ENCODE data around the gene PAQR9.
A peak's percentile ranks its signal among the peaks of the same experiment; 100 is the strongest.

Gene PAQR9

DNA sequence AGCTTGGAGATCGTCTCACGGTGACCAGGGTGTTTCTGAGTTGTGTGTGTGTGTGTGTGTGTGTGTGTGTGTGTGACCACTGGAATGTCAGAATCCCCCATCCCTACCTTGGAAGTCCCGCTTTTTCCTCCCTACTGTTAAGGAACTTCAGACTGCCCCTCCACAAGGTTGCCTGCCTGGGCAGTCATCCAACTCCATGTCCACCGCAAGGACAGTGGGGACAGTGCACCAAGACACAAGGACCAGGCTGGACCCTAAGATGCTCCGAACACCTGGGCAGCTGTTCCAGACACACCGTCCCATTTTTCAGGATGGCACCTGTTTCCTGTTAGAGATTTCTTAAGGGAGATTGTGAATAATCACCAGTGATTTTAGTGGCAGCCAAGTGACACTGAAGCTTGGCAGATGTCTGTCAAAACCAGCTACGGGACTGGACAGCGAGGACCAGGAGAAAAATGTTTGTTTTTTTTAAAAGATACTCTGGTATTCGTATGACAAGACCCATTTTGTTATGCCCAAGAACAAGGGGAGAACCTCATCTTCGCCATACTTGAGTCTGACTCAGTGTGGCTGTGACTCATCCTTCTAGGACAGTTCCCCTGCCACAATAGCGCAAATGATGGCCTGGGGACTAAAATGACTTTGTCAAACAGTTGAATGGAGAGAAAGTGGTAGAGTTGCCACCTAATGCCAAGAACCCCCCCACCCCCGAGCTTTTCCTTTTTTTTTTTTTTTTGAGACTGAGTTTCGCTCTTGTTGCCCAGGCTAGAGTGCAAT is 15.5 kb downstream of the PAQR9 start:
- DNase-seq = no peak

DNA sequence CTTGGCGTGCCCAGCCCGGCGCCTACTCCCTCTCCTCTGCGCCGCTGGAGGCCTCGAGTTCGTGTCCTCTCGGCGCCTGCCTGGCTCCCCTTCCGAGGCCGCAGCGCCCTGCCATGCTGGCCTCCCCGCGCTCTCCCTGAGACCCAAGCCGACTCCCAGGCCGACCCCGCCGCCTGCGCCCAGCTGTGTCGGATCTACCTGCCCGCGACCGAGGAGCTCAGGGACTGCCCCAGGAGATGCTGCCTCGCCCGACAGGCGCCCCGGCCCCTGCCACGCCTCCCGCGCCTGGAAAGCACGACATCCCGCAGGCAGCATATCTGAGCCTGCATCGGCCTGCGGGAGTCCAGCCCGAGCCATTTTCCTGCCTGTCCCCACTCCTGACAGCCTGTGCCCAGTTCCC is 16.1 kb downstream of the PAQR9 start:
- no peak for DNase-seq

DNA sequence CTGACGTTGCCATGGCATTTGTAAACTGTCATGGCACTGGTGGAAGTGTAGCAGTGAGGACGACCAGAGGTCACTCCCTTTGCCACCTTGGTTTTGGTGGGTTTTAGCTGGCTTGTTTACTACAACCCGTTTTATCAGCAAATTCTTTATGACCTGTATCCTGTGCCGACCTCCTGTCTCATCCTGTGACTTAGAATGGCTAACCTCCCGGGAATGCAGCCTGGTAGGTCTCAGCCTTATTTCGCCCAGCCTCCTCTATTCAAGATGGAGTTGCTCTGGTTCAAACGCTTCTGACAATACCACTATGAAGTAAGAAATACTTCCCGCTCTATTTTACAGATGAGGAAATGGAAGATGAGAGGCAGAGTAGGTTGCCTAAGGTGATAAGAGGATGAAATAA is 16.6 kb downstream of the PAQR9 start:
- DNase-seq = no peak

DNA sequence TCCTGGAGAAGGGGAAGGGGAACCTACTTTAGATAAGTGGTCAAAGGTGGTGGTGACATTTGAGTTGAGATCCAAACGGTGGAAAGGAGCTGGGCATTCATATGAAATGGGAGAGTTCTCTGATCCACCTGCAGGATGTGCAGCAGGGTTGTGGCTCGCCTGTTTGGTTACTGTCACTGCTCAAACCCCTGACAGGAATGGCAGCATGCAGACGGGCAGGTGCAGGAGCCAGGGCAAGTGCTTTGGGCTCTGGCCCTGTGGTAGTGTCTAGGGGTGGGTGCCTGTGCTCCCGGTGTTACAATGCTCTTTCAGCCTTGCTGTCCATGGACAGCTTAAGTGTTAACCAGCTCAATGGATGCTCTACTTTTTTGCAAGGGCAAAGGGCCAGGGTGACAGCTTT is 18.5 kb downstream of the PAQR9 start:
- DNase-seq = no peak

DNA sequence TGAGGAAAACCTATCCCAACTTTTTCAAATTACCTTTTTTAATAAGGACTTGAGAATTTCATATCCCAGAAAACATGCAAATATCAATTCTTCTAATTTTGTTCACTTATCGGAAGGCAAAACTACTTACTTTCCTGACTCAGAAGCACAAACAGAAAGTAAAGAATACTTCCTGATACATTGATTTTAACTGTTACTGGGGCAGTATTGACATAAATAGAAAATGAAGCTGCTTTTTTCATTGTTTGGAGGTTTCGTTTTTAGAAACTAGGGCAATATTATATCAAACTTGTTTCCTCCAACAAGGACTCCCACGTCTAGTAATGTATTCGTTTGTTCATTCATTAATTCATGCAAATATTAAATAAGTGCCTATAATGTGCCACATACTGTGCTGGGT is 19.1 kb downstream of the PAQR9 start:
- no peak for DNase-seq

DNA sequence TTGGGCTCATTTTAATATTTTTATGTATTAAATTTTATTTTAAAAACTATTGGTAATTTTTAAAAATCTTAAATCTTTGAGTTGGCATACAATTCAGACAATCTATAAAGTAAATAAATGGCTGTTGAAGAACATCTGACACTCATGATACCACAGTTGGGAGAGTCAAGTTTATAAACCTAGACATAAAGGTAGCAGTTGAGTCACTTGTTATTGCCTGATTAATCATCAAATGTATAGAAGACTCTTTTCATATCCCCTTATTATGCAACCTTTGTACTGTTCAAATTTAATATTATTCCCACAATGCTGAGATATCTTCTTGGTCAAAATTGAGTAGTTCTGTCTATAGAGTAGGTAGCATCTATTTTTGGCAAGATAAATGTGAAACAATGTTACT is 19.6 kb downstream of the PAQR9 start:
- DNase-seq = no peak

GRCh38 chr3:142943349-142943748 is 20.1 kb downstream of the PAQR9 start:
- no peak for DNase-seq

DNA sequence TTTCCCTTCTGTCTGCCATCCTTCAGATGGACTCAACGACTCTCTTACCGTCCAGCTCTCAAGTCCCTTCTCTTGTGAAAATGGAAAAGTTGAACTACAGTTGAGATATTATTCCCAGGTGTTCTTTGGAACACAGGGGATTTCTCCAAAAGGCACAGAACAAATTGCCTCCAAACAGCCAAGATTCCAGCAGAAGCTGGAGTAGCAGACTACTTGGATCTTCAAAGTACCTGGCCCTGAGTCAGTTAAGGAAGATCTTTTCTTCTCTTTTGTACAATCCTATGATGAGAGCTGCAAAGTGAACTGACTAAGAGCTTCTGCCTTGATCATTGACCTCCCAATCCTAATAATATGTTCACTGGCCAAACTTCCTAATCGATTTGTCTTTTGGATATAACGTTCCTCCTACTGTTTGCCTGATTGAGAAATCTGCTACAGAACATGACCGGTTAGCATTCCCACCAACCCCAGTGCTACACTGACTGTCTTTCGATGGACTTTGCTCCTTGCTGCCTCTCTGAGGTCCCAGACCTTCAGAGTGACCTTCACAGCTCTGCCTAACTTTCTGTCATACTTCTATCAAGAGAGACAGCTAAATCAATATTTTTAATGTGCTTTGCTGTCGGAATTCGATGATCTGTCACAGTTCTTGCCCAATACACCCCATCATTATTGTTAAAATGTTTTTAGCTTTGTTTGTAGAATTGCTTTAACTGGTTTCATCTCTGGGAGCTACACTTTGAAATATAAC is 21.9 kb downstream of the PAQR9 start:
- DNase-seq = no peak

- no peak for DNase-seq
Observed at GRCh38 chr3:142940472-142940871, 23.0 kb downstream of the PAQR9 start.

- DNase-seq = no peak
Observed at GRCh38 chr3:142940000-142940399, 23.5 kb downstream of the PAQR9 start.

- no peak for DNase-seq
Observed at GRCh38 chr3:142935963-142936362, 27.5 kb downstream of the PAQR9 start.

DNA sequence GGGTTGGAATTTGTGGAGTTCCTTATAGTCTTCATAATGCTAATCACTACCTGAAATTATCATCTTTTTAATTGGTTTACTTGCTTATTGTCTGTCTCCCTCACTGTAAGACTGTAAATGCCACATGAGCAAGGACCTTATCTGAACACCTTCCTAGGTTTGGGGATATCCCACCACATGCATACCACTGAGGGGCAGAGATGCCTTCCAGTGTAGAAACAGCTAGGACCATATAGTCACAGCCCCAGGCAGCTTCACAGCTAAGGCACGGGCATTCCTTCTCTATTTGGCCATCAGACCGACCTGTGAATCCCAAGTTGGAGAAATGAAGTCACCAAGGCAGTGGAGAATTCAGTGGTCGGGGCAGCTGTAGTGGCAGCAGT is 28.6 kb downstream of the PAQR9 start:
- DNase-seq = no peak

DNA sequence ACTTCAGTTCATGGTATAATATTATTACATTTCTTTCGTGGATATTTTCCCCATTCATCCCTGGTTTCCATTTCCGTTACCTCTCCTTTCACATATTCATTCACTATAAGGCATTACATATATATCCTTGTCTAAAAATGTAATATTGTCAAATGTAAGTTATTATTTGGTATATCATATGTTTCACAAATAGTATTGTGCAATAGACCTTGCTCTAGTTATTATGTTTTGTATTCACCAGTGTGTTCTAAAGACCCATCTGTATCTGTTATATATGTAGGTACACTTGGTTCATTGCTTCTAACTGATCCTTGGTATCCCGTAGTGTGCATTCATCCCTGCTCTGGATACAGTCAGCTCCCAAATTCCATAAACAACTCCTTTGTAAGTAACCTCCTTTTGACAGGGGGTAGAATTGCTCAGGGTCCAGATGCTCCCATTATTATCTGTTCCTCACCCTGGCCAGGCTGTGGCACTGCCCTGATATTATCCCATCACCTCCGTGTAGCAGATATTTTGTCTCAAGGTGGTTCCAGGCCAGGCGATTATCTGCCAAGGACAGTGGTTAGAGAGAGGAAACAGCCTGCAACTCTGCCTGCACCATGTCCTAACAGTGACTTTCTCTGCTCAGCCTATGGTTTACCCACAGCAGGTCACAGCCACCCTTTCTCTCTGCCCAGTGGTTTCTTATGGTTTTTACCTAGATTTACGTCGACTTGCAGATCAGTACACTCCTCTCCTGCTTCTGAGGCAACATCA is 29.2 kb downstream of the PAQR9 start:
- DNase-seq = no peak

GRCh38 chr3:142931222-142931621 is 32.3 kb downstream of the PAQR9 start:
- no peak for DNase-seq

DNA sequence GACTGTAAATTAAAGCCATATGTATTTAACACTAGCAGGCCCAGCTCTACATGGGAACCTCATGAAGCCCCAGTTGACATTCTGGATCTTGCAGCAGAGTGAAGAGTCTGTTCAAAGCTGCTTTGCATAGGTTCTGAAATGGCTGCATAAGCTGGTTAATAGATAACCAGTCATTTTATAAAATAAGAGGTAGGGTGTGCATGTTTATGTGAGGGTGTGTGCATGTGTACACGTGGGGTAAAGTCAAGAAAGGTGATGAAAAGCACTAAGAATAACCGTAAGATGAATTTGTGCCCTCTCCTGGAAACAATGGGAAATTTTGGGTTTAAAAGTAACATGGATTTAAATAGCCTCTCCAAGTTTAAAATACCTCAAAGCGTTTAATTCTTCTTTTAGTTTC is 33.0 kb downstream of the PAQR9 start:
- no peak for DNase-seq

GRCh38 chr3:142929890-142930289 is 33.6 kb downstream of the PAQR9 start:
- DNase-seq = no peak

DNA sequence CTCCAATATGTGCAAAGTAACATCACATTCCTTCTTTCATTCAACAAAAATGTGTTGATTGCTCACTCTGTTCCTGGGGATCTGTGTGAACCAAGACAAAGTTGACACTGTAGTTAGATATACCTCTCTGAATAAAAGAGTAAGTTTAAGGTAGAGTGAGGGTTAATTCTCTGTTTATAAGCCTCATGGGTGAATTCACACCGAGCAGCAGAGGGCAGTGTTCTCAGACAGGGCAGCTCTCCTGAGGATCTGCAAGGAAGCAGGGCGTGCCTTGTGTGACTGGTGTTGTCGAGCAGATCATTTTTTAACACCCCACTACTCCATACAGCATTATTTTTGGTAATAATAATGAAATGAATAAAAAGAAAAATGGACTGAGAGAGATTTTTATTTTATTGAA is 34.4 kb downstream of the PAQR9 start:
- DNase-seq = peak in 1 of 2 experiments; percentile 10

GRCh38 chr3:142926368-142926944 is 37.0 kb downstream of the PAQR9 start:
- DNase-seq = no peak

- no peak for DNase-seq
Observed at GRCh38 chr3:142925140-142925539, 38.3 kb downstream of the PAQR9 start.

DNA sequence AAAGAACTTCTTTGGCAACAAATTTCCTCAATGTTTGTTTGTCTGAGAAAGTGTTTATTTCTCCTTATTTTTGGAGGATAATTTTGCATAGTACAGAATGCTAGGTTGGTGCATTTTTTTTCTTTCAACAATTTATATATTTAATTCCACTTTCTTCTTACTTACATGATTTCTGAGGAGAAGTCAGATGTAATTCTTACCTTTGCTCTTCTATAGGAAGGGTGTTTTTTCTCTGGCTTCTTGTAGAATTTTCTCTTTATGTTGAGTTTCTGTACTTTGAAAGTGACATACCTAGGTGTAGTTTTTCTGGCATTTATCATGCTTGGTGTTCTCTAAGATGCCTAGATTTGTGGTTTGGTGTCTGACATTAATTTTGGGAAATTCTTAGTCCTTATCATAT is 39.8 kb downstream of the PAQR9 start:
- no peak for DNase-seq

DNA sequence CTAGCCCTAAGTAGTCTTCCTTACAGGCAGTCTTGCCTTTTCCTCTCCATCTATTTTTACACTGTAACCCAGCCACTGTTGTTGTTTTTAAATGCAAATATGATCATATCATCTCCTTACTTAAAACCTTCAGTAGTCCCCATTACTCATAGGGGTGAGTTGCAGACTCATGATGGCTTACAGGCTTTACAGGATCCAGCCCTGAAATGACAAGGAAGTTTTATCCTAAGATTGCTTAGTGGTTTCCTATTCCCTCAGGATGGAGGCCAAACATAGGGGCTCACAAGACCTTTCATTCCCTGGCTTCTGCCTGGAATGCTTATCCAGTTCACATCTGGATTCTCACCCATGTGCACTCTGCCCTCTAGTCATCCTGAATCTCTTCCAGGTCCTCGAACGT is 46.9 kb downstream of the PAQR9 start:
- no peak for DNase-seq

GRCh38 chr3:142915636-142916035 is 47.8 kb downstream of the PAQR9 start:
- DNase-seq = no peak

GRCh38 chr3:142914286-142914811 is 49.1 kb downstream of the PAQR9 start:
- DNase-seq = no peak
